Activated CD4-positive, alpha-beta memory T cell treated with anti-CD3 and anti-CD28 coated beads for 36 hours (primary cell): ENCODE data around the gene KIF5C. TPM values are rescaled to one million over a fixed set of nuclear protein-coding genes. Genes with fewer than 3 reads are reported as not detected.
"Not testable (repeated sequence)": the region's sequence is repeated elsewhere in the genome, so short reads cannot be mapped to it uniquely, and the experiment has no call there.

Experiments
- CTCF ChIA-PET: fragments of 350-600 bp; sonication (Branson Sonifier 250); formaldehyde crosslinking; loops from one replicate; lab custom pipeline; 2021; ENCODE audit warnings: antibody characterized with exemption, inconsistent platforms; lab: Charles Lee
- POLR2A ChIA-PET: fragments of 350-600 bp; sonication (Branson Sonifier 250); formaldehyde crosslinking; loops from one replicate; lab custom pipeline; 2021; ENCODE audit warnings: antibody characterized with exemption; lab: Charles Lee
- DNase-seq: peaks from one replicate; pipeline ENCODE4 v3.0.0-alpha.2; 2020
- H3K27ac Mint-ChIP-seq: one replicate; pipeline ENCODE4 v1.8.0; 2021; ENCODE audit warnings: mixed read lengths
- H3K27me3 Mint-ChIP-seq: one replicate; pipeline ENCODE4 v1.8.0; 2021; ENCODE audit warnings: mixed read lengths
- H3K36me3 Mint-ChIP-seq: one replicate; pipeline ENCODE4 v1.8.0; 2021; ENCODE audit warnings: mixed read lengths
- H3K4me1 Mint-ChIP-seq: one replicate; pipeline ENCODE4 v1.8.0; 2021; ENCODE audit warnings: low read depth, mixed read lengths
- H3K4me3 Mint-ChIP-seq: one replicate; pipeline ENCODE4 v1.8.0; 2021; ENCODE audit warnings: mild to moderate bottlenecking, mixed read lengths
- H3K9me3 Mint-ChIP-seq: one replicate; pipeline ENCODE4 v1.8.0; 2021; ENCODE audit warnings: mixed read lengths
- intact Hi-C: fragments of 100-400 bp; cut with micrococcal nuclease; formaldehyde crosslinking; loops from one replicate; pipeline ENCODE4 v1.15.1; 2023
- total RNA-seq, 2 experiments: library from RNA; stranded (reverse); gene quantifications; one replicate each; pipeline ENCODE4 v1.2.3, GENCODE V29; 2021

Gene KIF5C
- total RNA-seq, 2 experiments from 2014 or later = 25.2 to 30.8 TPM

GRCh38 chr2:148968301-148968700, 93.3 kb downstream of the KIF5C start:
- POLR2A ChIA-PET = no interaction called here
- intact Hi-C loops = no loop called here
- Mint-ChIP-seq H3K9me3 (no peaks in the 10 kb centered on the region), H3K27me3 (no peaks in the 10 kb centered on the region), H3K4me1 (peaks cover 3% of the 10 kb centered on the region), H3K27ac (no peak overlapping the region), H3K36me3 (peaks cover 5% of the 10 kb centered on the region), H3K4me3 (no peak overlapping the region)
- CTCF ChIA-PET = interaction anchor here (0.6 to 1.0 kb wide), 2 partner anchors 11 to 323 kb away, joined by 4 to 5 read pairs; no protein-coding TSS in a partner anchor
- DNase-seq = no peak

- H3K4me3 Mint-ChIP-seq = no peak overlapping the region
- peaks cover 9% of the 10 kb centered on the region for H3K36me3 Mint-ChIP-seq
- ChIA-PET CTCF (interaction anchor here (0.6 kb wide), 1 partner anchor 12 kb away, joined by 5 read pairs; no protein-coding TSS in a partner anchor), POLR2A (no interaction called here)
- H3K4me1 Mint-ChIP-seq = peaks cover 3% of the 10 kb centered on the region
- DNase-seq = no peak
- H3K27me3 Mint-ChIP-seq = no peaks in the 10 kb centered on the region
- H3K27ac Mint-ChIP-seq = no peak overlapping the region
- H3K9me3 Mint-ChIP-seq = no peaks in the 10 kb centered on the region
- intact Hi-C loops = no loop called here
These were observed 93.8 kb downstream of the KIF5C start for GRCh38 chr2:148968776-148969319.

- DNase-seq = no peak
- Mint-ChIP-seq H3K36me3 (peaks cover 14% of the 10 kb centered on the region), H3K27ac (no peak overlapping the region), H3K4me1 (peaks cover 3% of the 10 kb centered on the region), H3K9me3 (no peaks in the 10 kb centered on the region), H3K4me3 (no peak overlapping the region), H3K27me3 (no peaks in the 10 kb centered on the region)
- POLR2A ChIA-PET = interaction anchor here (1.0 kb wide), 1 partner anchor 18 kb away, joined by 3 read pairs; no protein-coding TSS in a partner anchor
- intact Hi-C loops = no loop called here
- CTCF ChIA-PET = interaction anchor here (1.5 kb wide), 1 partner anchor 296 kb away, joined by 4 read pairs; no protein-coding TSS in a partner anchor
These were observed 94.6 kb downstream of the KIF5C start for GRCh38 chr2:148969659-148970061.

- Mint-ChIP-seq H3K27me3 (no peaks in the 10 kb centered on the region), H3K9me3 (no peaks in the 10 kb centered on the region), H3K27ac (no peak overlapping the region), H3K4me1 (peaks cover 3% of the 10 kb centered on the region), H3K36me3 (peaks cover 14% of the 10 kb centered on the region), H3K4me3 (no peak overlapping the region)
- POLR2A ChIA-PET = interaction anchor here (1.0 kb wide), 1 partner anchor 19 kb away, joined by 3 read pairs; no protein-coding TSS in a partner anchor
- no peak for DNase-seq
- CTCF ChIA-PET = interaction anchor here (1.5 kb wide), 1 partner anchor 297 kb away, joined by 4 read pairs; no protein-coding TSS in a partner anchor
- intact Hi-C loops = no loop called here
These were observed 95.4 kb downstream of the KIF5C start for GRCh38 chr2:148970385-148970784.

- CTCF ChIA-PET = no interaction called here
- Mint-ChIP-seq H3K36me3 (peaks cover 14% of the 10 kb centered on the region), H3K4me3 (no peak overlapping the region), H3K4me1 (peaks cover 3% of the 10 kb centered on the region), H3K9me3 (no peaks in the 10 kb centered on the region), H3K27me3 (no peaks in the 10 kb centered on the region), H3K27ac (no peak overlapping the region)
- DNase-seq = no peak
- POLR2A ChIA-PET = no interaction called here
- intact Hi-C loops = no loop called here
These were observed 96.5 kb downstream of the KIF5C start for GRCh38 chr2:148971547-148971946.

- no peaks in the 10 kb centered on the region for H3K9me3 Mint-ChIP-seq
- H3K27ac Mint-ChIP-seq = no peak overlapping the region
- ChIA-PET POLR2A (no interaction called here), CTCF (interaction anchor here (1.0 kb wide), 1 partner anchor 43 kb away, joined by 3 read pairs; no protein-coding TSS in a partner anchor)
- DNase-seq = no peak
- H3K36me3 Mint-ChIP-seq = peaks cover 14% of the 10 kb centered on the region
- H3K27me3 Mint-ChIP-seq = no peaks in the 10 kb centered on the region
- intact Hi-C loops = no loop called here
- no peak overlapping the region for H3K4me3 Mint-ChIP-seq
- H3K4me1 Mint-ChIP-seq = peaks cover 3% of the 10 kb centered on the region
These were observed 99.1 kb downstream of the KIF5C start for GRCh38 chr2:148974095-148974494.

- ChIA-PET CTCF (no interaction called here), POLR2A (no interaction called here)
- Mint-ChIP-seq H3K9me3 (no peaks in the 10 kb centered on the region), H3K36me3 (peaks cover 25% of the 10 kb centered on the region), H3K4me1 (no peaks in the 10 kb centered on the region), H3K27ac (no peak overlapping the region), H3K4me3 (no peak overlapping the region), H3K27me3 (no peaks in the 10 kb centered on the region)
- intact Hi-C loops = no loop called here
- no peak for DNase-seq
These were observed 103.1 kb downstream of the KIF5C start for GRCh38 chr2:148978026-148978685.

GRCh38 chr2:148978706-148979105, 103.7 kb downstream of the KIF5C start:
- DNase-seq = no peak
- POLR2A ChIA-PET = no interaction called here
- peaks cover 26% of the 10 kb centered on the region for H3K36me3 Mint-ChIP-seq

GRCh38 chr2:148979164-148979918, 104.3 kb downstream of the KIF5C start:
- Mint-ChIP-seq H3K4me3 (no peak overlapping the region), H3K27ac (no peak overlapping the region), H3K4me1 (no peaks in the 10 kb centered on the region), H3K36me3 (peaks cover 26% of the 10 kb centered on the region), H3K9me3 (no peaks in the 10 kb centered on the region), H3K27me3 (no peaks in the 10 kb centered on the region)
- DNase-seq = no peak
- intact Hi-C loops = no loop called here
- ChIA-PET POLR2A (no interaction called here), CTCF (no interaction called here)

More at GRCh38 chr2:148978706-148979105, 103.7 kb downstream of the KIF5C start:
- CTCF ChIA-PET = no interaction called here
- intact Hi-C loops = no loop called here
- no peaks in the 10 kb centered on the region for H3K27me3 Mint-ChIP-seq
- no peaks in the 10 kb centered on the region for H3K9me3 Mint-ChIP-seq
- no peak overlapping the region for H3K27ac Mint-ChIP-seq
- H3K4me3 Mint-ChIP-seq = no peak overlapping the region
- no peaks in the 10 kb centered on the region for H3K4me1 Mint-ChIP-seq

- no peak for DNase-seq
- ChIA-PET CTCF (no interaction called here), POLR2A (no interaction called here)
- Mint-ChIP-seq H3K4me3 (no peak overlapping the region), H3K4me1 (no peaks in the 10 kb centered on the region), H3K36me3 (peaks cover 22% of the 10 kb centered on the region), H3K27ac (no peak overlapping the region), H3K27me3 (no peaks in the 10 kb centered on the region), H3K9me3 (no peaks in the 10 kb centered on the region)
- intact Hi-C loops = loop anchor here (10.0 kb wide), 2 partner anchors 335 to 425 kb away; partner anchors contain the start of gene EPC2
These were observed 104.9 kb downstream of the KIF5C start for GRCh38 chr2:148979919-148980277.

- H3K27ac Mint-ChIP-seq, H3K27me3 Mint-ChIP-seq, H3K4me1 Mint-ChIP-seq, H3K9me3 Mint-ChIP-seq, H3K4me3 Mint-ChIP-seq, DNase-seq: not testable (repeated sequence)
- H3K36me3 Mint-ChIP-seq = peaks cover 24% of the 10 kb centered on the region
- POLR2A ChIA-PET = interaction anchor here (0.6 kb wide), 1 partner anchor 121 kb away, joined by 3 read pairs; no protein-coding TSS in a partner anchor
- intact Hi-C loops = loop anchor here (10.0 kb wide), 2 partner anchors 336 to 426 kb away; partner anchors contain the start of gene EPC2
- CTCF ChIA-PET = interaction anchor here (1.5 kb wide), 1 partner anchor 10 kb away, joined by 4 read pairs; no protein-coding TSS in a partner anchor
These were observed 105.5 kb downstream of the KIF5C start for GRCh38 chr2:148980496-148980895.

GRCh38 chr2:148981324-148981723, 106.3 kb downstream of the KIF5C start:
- DNase-seq = no peak
- CTCF ChIA-PET = interaction anchor here (1.5 to 1.7 kb wide), 2 partner anchors 9 to 10 kb away, joined by 3 to 4 read pairs; no protein-coding TSS in a partner anchor

More at GRCh38 chr2:148981324-148981723, 106.3 kb downstream of the KIF5C start:
- peaks cover 24% of the 10 kb centered on the region for H3K36me3 Mint-ChIP-seq
- intact Hi-C loops = loop anchor here (10.0 kb wide), 2 partner anchors 337 to 427 kb away; partner anchors contain the start of gene EPC2
- POLR2A ChIA-PET = no interaction called here
- H3K4me1 Mint-ChIP-seq = no peaks in the 10 kb centered on the region
- H3K9me3 Mint-ChIP-seq = no peaks in the 10 kb centered on the region
- no peak overlapping the region for H3K27ac Mint-ChIP-seq
- no peak overlapping the region for H3K4me3 Mint-ChIP-seq
- no peaks in the 10 kb centered on the region for H3K27me3 Mint-ChIP-seq
